Fibroblast of skin of left biceps (primary cell): ENCODE data around the gene ZBED2.
"Not testable (repeated sequence)": the region's sequence is repeated elsewhere in the genome, so short reads cannot be mapped to it uniquely, and the experiment has no call there.

Source experiments
- DNase-seq, 2 experiments: peaks; one replicate each; pipeline ENCODE4 v3.0.0-alpha.2; 2013; ENCODE audit warnings: low read depth in 2 of 2

The ZBED2 gene, protein sequence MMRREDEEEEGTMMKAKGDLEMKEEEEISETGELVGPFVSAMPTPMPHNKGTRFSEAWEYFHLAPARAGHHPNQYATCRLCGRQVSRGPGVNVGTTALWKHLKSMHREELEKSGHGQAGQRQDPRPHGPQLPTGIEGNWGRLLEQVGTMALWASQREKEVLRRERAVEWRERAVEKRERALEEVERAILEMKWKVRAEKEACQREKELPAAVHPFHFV

DNA sequence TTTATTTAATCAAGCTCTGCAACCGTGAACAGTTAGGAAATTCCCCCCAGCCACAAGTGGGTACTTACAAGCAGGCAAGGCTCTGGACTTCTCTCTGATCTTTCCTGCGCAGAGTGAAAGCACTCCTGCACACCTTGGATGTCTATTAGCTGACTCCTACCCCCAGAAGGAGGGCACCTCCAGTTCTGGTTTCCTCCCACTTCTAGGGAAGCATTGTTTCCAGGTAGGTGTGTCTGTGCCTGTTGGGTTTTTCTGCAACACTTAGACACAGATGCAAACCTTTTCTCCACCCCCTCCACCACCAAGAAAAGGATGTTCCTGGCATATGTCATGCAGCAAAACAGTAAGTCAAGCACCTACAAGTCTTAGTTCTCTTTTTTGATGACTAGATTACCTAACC lies at the start of gene ZBED2:
ZBED2 (minus strand) TSS at position 115 of the 400 bp plus-strand sequence. CDS start 1,145 bp downstream, outside the sequence.
- DNase-seq = no peak

DNA sequence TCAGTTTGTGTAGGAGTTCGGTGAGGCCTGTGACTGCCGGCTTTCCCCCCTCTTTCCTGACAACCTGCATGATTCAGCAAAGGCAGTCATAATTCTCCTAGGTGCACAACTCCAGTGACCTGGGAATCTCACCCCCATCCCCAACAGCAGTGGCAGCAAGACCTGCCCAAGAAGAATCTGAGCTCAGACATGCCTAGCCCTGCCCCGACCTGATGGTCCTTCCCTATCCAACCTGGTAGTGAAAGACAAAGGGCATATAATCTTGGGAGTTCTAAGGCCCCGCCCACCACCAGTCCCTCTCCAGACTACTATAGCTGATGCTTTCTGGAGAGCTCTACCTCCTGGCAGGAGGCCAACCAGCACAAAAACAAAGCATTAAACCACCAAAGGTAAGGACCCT lies 44.2 kb upstream of the ZBED2 start:
- no peak for DNase-seq

DNA sequence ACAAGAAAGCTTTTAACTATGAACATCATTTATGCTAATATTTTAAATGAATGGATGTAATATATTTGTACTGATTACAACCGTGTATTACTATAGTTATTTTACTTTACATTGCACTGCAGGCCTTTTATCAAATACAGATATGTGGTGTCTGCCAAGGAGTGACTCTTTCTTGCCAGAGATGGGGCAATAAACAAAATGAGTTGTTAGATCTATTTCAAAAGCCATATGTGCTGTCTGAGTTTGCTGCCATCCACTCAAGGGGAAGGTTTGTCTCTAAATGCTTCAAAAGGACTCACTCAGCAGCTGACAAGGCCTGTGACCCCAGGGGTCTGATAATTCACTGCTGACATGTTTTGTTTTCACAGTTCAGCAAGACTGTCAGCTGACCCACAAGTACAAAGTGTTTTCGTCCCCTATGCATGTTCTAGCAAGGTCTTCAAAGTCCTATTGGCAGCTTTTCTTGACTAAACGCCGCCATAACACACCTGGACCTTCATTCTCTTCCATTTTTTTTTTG lies 41.3 kb upstream of the ZBED2 start:
- no peak for DNase-seq

GRCh38 chr3:111635403-111635802 lies 40.3 kb upstream of the ZBED2 start:
- no peak for DNase-seq

DNA sequence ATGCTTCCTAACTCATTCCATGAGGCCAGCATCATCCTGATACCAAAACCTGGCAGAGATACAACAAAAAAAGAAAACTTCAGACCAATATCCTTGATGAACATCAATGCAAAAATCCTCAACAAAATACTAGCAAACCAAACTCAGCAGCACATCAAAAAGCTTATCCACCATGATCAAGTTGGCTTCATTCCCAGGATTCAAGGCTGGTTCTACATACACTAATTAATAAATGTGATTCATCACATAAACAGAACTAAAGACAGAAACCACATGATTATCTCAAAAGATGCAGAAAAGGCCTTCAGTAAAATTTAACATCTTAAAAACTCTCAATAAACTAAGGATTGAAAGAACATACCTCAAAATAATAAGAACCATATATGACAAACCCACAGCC lies 35.5 kb upstream of the ZBED2 start:
- DNase-seq = peak; percentile 1 to 10

GRCh38 chr3:111629018-111629417 lies 33.9 kb upstream of the ZBED2 start:
- DNase-seq = not testable (repeated sequence)

DNA sequence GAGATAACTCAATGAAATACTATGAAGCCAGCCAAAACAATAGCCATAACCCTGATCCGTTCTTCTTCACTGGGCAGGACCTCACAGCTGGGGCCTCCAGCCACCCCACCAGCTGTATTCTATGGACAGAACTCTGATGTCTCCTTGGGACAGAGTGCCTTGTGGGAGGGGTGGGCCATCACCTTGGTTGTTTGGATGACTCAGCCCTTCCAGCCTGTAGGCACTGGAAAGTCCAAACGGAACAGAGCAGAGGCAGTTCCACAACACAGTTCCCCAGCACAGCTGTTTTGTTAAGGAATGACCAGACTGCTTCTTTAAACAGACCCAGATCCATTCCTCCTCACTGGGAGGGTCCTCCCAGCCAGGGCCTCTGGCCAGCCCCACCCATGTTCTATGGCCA lies 31.9 kb upstream of the ZBED2 start:
- no peak for DNase-seq

DNA sequence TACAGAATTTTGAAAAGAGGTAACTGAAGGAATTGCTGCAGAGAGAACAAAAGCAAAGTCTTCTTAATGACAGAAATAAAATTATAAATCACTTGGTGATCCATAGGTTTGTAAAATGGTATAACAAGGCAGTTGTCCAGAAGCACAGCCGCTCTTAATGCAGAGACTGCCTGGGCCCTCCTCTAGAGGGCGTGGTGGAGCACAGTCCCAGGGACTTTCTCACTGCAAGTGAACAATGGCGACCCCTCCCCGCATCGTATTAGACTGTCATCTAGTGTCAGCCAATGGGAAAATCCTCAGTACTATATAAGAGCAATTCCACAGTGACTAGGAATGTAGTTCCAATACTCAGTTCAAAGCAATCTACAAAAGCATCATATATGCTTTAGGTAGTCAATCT lies 26.4 kb upstream of the ZBED2 start:
- no peak for DNase-seq

- no peak for DNase-seq
Measured at GRCh38 chr3:111619833-111620232, 24.7 kb upstream of the ZBED2 start.

DNA sequence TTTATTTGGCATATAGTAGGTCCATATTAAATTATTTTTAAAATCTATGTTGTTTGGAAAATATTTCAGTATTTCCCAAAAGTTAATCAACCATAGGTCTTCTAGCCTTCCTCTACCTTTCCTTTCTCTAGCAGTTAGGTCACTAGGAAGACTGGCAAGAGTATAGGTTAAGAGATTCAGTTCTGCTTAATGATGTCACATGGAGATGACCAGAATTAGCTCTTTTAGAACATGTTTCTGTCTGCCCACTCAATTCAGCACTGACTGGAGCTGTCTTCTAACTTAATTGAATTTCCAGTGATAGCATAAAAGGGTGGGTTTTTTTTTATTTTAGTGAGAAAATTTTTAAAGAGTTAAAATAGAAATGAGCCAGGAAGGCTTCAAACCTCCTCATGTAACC lies 23.8 kb upstream of the ZBED2 start:
- DNase-seq = no peak

GRCh38 chr3:111617912-111618601 lies 22.9 kb upstream of the ZBED2 start:
- DNase-seq = no peak

- DNase-seq = no peak
Measured at GRCh38 chr3:111617406-111617805, 22.3 kb upstream of the ZBED2 start.

DNA sequence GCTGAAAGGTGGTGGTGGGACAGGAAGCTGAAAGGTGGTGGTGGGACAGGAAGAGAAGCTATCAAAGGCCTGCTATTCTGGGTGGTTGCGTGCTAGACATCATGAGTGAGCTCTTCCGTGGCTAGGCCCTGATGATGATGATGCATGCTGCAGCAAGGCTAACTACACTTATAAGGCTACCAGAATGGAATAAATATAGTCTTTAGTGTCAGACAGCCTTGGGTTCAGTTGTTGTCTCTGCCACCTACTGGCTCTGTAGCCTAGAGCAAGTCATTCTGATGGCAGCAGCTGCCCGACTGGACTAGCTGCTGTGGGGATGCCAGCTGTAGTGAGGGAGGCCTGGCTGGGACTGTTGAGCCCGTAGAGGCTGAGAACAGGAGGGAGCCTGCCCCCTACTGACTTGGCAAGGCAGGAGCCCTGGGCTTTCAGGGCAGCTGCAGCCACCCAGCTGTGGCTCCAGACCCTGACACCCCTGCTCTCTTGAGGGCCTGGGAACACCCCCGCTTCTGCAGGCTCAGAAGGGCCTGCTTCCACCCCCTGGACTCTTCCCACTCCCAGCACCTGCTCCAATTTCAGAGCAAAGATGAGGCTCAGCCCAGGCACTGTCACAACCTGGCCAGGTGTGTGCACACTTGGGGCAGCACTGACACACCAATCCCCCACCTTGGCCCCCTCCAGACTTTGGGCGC lies 21.4 kb upstream of the ZBED2 start:
- no peak for DNase-seq

GRCh38 chr3:111615880-111616279 lies 20.7 kb upstream of the ZBED2 start:
- no peak for DNase-seq

DNA sequence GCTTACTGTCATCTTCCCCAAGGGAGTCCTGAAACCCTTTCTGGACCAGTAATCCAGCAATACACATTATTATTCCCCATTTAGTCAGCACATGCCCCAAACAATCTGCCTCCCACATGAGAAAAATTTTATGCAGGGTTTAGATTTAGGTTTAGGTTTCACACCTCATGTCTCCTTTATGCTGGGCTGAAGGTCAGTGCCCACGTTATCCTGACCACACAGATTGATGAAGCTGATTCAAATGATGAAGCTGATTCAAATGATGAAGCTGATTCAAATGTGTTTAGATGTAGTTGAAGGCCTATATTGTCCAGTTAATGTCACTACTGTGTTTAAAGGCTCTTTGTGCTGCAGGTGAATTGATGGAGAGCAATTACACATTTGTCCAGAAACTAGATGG lies 18.1 kb upstream of the ZBED2 start:
- no peak for DNase-seq

GRCh38 chr3:111610612-111611054 lies 15.5 kb upstream of the ZBED2 start:
- no peak for DNase-seq

DNA sequence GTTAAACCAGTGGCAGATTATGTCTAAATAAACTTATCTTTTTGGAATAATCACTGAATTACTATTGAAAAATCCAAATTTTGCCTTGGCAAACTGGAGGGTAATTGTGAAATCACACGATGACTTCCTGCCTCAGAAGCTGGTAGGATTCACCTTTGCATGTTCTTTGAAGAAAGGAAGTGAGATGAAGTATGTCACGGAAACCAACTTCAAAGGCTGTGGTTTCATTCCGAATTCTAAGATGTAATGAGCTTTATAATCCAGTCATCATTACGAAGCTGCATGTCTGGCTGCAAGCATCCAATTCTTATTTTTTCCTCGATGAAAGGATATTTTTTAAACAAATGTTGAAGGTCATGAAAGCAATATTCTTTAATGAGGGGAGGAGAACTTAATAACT lies 15.0 kb upstream of the ZBED2 start:
- DNase-seq = no peak

- DNase-seq = no peak
Measured at GRCh38 chr3:111609700-111610099, 14.6 kb upstream of the ZBED2 start.

- no peak for DNase-seq
Measured at GRCh38 chr3:111608383-111608782, 13.2 kb upstream of the ZBED2 start.

DNA sequence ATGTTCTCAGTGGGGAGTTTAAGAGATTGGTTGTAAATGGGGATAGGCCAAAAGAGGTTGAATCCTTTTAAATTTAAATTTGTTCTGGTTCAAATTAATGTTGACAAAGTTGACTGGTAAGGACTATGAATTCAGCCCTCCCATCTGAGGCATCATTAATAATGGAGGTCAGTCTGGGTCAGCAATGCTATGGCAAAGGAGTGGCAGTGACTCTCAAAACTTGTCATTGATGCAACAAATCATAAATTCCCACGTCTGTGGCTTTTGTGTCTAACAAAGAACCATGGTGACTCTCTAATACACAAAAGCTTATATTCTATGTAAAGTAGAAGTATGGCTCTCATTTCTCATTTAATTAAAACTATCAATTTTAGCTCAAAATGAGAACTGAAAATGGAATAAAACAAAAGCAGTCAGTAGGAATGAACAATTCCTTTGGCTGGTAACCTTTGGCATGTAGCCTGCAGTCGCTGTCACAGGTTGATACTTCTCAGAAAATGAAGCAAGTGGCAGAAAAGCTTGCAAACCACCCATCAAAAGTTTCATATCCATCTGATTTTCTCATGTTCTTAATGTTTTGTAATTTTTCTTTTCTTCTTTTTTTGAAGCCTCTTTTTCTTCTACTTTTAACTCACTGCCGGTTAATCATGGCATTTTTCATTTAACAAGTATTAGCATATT lies 12.2 kb upstream of the ZBED2 start:
- no peak for DNase-seq

DNA sequence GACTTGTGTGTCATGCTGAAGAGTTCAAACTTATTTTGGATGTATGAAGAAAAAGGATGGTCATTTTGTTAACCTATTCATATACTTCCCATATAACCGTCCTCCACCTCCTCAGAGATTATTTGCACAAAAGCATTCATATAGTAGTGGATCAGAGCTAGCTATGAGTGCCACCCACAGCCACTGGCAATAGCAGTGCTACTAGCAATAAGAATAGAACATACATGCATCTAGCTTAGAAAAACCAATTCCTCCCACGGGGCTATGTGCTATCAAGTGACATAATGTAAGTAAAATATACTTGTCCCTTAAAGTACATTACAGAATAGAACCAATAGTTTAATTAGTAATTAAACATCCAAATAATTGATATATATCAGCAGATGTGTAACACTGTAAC lies 10.3 kb upstream of the ZBED2 start:
- DNase-seq = no peak

- no peak for DNase-seq
Measured at GRCh38 chr3:111605018-111605417, 9.9 kb upstream of the ZBED2 start.
